GM19324 (cell line): ENCODE measurements around the gene NEGR1.

ENCODE experiments used
- ATAC-seq: cut with Tn5 transposase; IDR thresholded peaks from one replicate; pipeline ENCODE4 v1.9.1; 2021; ENCODE audit warnings: mild to moderate bottlenecking, moderate library complexity; ENCODE audit not compliant: unreplicated experiment, low FRiP score

NEGR1 gene

DNA sequence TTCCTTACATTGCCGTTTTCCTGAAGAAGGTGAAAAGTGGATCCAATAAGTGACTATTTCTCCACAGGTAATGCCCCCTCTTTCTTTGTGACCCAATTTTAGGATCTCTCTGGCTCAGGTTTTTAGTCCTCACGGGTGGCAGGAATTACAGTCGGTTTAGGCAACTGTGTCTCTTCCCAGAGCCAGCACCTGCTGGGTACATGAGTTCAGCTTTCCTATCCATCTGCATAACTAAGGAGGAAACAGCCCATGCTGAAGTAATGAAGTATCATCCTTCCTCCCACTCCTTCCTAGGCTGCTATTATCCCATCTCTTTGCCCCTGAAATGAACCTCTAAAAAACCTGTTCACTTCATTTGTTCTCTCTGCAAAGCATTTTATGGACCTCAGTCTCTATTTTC, 544.6 kb downstream of the NEGR1 start:
- no peak for ATAC-seq

DNA sequence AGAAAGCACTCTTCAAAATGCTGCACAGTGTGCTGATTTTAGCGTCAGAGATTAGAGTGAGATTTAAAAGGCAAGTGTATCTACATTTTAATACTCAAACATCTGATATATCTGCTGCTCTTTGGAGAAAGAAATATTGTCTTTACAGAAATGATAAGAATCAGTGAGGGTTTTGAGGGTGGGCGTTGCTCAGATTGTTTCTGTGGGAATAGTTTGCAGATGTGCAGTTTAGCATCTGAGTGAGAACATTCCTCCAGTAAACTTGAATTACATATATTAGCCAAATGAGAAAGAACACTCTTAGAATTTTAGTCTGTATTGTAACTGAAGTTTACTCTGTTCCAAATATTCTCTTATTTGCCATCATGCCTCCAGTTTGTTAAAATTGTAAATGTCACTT, 549.2 kb downstream of the NEGR1 start:
- no peak for ATAC-seq

DNA sequence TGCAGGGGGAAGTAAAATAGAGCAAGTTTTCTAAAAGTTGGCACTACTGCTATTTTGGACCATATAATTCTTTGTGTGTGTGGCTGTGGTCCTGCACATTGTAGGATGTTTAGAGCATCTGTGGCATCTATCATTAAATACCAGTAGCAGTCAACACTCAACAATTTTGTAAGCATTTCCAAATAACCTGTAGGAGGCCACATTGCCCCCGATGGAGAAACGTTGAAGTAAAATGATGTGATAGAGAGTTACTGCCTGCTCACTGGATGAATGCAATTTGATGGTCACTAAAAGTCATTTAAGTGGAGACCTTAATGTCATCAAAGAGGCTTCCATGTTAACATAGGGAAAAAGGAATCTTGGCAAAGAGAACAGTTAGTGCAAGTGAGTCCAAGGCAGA, 560.8 kb downstream of the NEGR1 start:
- ATAC-seq = no peak

- no peak for ATAC-seq
Measured at GRCh38 chr1:71719330-71719729, 563.0 kb downstream of the NEGR1 start.

- ATAC-seq = no peak
Measured at GRCh38 chr1:71717186-71717585, 565.2 kb downstream of the NEGR1 start.

DNA sequence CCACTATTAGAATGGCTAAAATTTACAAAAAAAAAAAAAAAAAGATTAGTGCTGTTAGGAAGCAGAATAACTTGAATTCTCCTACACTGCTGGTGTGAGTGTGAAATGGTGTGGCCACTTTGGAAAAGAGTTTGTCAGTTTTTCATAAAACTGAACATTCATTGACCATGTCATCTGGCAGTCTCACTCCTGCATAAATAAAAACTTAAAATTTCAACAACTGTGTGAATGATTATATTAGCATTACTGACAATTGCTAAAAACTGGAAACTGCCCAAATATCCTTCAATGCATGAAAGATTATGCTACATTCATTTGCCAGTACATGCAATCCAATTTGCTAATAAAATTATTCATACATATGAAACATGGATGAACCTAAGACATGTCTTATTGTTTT, 570.9 kb downstream of the NEGR1 start:
- ATAC-seq = no peak

GRCh38 chr1:71706029-71706671, 576.2 kb downstream of the NEGR1 start:
- ATAC-seq = no peak

- ATAC-seq = no peak
Measured at GRCh38 chr1:71698186-71698585, 584.2 kb downstream of the NEGR1 start.

GRCh38 chr1:71695821-71696220, 586.5 kb downstream of the NEGR1 start:
- no peak for ATAC-seq

DNA sequence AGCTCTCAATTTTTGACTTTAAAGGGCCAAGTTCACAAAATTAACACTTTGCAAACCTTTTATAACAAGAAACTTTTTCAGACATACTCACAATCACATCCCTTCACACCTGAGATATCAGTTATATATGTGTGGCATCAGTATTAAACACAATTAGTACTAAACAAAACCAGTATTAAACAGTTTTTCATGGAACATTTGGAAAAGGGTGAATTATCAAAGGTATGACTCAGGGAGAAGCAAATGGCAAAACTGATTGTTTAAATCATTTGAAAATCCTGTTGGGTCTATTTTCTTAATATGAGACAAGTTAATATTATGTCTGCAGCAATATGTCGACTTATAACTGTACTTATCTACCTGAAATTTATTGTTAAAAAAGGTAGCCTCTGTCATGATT, 587.3 kb downstream of the NEGR1 start:
- ATAC-seq = no peak

DNA sequence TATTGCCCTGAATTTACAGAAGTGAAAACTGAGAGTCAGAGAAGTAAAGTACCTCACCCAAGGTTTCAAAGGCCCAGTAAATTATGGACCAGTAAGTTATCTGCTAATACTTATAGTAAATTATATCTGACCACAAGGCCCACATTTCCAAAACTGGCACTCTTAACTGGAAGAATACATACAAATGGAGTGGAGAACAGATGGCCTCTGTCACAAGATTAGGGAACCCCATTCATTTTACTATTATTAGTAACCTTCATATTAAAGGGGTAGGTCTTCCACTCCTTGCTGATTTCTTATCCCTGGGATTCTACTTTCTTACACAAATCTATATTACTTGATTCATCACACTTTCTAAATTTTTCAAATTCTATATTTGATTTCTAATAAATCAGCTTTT, 588.8 kb downstream of the NEGR1 start:
- ATAC-seq = no peak

- ATAC-seq = no peak
Measured at GRCh38 chr1:71689635-71690034, 592.7 kb downstream of the NEGR1 start.

GRCh38 chr1:71687376-71687775, 595.0 kb downstream of the NEGR1 start:
- no peak for ATAC-seq

- ATAC-seq = no peak
Measured at GRCh38 chr1:71676979-71677925, 605.1 kb downstream of the NEGR1 start.

- ATAC-seq = no peak
Measured at GRCh38 chr1:71668065-71668464, 614.3 kb downstream of the NEGR1 start.

- no peak for ATAC-seq
Measured at GRCh38 chr1:71667216-71667615, 615.1 kb downstream of the NEGR1 start.

DNA sequence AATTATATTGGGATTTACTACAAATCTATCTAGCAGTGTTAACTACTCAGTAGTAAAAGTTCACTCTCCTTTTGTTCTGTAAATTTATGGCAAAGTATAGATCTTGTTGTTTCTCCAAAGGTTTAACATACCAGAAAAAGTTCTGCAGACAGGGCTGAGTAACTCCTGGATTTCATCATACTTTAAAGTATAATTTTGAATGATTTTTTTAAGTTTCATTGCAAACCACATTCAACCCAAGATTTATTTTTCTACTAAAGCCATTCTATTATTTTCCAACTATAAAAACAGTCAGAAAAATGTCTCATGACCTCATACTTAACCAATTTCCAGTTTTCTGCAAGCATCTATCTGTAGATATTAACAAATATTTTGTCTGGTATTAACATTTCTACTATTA, 615.7 kb downstream of the NEGR1 start:
- ATAC-seq = no peak

DNA sequence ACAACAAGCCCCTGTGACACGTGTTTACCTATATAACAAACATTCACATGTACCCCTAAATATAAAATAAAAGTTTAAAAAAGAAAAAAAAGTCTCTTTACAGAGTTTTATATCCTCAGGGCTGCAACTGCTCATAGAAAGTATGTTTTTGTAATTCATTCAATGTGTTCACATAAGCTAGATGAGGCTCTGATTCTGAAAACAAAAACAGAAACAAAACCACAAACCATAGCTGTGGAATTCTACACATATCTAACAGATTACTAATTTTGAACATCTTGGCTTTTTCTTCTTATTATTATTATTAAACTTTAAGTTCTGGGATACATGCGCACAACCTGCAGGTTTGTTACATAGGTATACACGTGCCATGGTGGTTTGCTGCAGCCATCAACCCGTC, 621.9 kb downstream of the NEGR1 start:
- ATAC-seq = no peak

DNA sequence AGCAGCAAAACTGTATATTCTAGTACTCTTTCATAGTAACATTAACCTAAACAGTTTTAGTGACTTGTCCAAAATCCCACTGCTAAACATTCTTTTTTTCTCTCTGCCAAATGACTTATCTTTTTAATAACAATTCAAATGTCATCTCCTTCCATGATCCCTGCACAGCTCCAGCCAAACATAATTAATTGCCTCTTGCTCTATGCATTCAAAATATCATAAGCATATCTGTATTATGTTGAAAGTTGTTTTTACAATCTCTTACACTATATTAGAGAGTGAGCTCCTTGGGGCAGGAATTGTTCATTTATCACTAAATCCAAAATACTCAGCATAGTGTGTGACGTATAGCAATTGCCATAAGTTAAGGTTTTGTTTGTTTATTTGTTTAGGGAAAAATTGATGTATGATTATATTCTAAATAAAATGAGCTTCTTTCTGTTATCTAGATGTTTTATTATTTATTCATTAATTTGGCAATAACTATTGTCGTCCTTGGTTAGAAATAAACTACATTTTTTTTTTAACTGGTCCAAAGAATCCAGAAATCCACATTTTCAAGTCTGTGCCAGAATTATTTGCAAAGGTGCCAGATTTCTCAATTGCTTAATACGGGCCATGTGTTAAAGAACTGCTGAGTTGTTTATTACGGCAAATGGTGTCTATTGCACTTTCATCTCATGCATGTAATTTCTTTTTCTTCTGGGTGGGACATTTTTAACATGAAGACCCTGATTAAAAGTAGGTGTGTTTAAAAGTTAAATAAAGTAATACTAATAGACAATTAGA, 624.3 kb downstream of the NEGR1 start:
- ATAC-seq = no peak

- ATAC-seq = no peak
Measured at GRCh38 chr1:71656902-71657301, 625.4 kb downstream of the NEGR1 start.

DNA sequence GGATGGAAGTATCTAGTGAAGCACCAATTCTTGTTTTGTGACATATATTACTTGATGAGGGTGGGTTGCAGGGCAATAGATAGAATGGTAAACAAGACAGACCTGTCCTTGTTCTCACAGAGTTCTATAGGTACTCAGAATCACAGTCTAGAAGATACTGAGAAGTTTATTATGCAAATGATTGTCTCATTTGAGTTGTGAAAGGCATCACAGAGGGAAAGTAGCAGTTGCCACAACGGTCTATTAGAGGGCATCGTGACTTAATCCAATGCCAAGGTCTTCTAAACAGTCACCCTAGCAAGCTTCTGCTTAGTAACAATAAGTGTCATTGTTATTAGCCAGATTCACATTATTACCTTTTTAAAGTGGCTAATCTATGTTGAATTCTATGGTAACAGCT, 626.7 kb downstream of the NEGR1 start:
- ATAC-seq = no peak
